HG02885 (cell line): ENCODE results near the gene OR2T1.
"Not testable (repeated sequence)": the region's sequence is repeated elsewhere in the genome, so short reads cannot be mapped to it uniquely, and the experiment has no call there.

ENCODE experiments used
- ATAC-seq: cut with Tn5 transposase; IDR thresholded peaks from one replicate; pipeline ENCODE4 v1.9.1; 2021; ENCODE audit warnings: mild to moderate bottlenecking; ENCODE audit not compliant: unreplicated experiment, poor library complexity

OR2T1 gene

DNA sequence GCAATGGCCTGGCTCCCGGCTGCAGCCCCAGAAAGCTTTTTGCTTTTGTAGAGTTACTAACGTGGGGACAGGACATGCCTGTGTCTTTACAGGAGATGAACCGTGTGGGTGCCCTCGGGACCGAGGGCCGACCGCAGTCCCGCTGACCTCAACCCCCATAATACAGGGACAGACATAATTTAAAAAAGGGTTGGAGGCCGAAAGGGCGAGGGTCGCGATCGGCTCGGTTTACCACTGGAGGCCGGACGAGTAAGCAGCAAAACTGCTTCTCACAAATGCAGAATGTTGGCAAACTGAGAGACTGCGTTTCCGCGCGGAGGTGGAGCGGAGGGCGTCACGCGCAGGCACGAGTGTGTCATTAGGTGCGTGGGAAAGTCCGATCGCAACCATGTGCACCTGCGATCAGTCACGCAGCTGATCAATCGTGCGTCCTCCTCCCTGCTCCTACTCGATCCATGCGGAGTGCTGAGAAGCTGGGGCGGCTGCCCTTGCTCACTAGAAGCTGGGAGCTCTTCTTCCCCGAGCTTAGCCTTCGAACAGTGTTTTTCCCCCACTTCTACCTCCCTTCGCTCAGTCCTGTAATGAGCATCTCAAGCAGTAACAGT, 31.1 kb downstream of the OR2T1 start:
- not testable (repeated sequence) for ATAC-seq

GRCh38 chr1:248434913-248435312, 32.1 kb downstream of the OR2T1 start:
- peak; percentile 54 for ATAC-seq

- ATAC-seq, result peak; percentile 65
Observed at GRCh38 chr1:248436303-248436702, 33.5 kb downstream of the OR2T1 start.

DNA sequence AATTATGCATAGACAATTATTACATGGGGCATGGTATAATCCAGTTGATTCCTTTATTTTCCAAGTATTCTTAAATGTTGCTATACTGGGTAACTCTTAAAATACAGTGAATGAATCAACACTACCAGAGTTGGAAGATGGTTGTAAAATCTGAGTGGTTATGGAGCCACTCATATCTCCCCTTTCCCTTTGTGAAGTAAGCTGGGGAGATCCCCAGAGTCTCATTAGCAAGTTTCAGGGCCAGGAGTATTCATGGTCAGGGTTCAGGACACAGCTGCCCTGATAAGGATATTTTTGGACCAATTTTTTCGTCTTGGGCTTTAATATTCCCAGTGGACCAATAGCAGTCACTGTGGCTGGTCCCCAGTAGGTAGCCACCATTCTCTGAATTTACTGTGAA, 35.8 kb downstream of the OR2T1 start:
- ATAC-seq, result peak; percentile 51

DNA sequence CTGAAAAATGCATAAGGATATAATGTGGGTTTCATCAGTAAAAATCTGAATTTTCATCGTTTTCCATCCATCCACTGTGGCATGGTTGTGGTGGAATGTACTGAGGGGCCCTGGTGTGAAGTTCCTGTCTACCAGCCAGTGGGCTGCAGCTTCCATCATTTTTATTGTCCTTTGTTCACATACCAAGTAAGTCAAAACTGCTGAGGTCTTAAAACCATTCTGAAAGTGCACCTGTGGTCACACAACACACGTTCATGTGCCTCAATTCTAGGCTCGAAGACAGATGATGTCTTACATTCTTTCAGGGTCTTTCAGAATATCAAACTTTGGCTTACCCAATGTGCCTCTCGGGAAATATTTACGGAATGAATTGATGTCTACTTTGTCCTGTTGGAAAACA, 36.4 kb downstream of the OR2T1 start:
- not testable (repeated sequence) for ATAC-seq

DNA sequence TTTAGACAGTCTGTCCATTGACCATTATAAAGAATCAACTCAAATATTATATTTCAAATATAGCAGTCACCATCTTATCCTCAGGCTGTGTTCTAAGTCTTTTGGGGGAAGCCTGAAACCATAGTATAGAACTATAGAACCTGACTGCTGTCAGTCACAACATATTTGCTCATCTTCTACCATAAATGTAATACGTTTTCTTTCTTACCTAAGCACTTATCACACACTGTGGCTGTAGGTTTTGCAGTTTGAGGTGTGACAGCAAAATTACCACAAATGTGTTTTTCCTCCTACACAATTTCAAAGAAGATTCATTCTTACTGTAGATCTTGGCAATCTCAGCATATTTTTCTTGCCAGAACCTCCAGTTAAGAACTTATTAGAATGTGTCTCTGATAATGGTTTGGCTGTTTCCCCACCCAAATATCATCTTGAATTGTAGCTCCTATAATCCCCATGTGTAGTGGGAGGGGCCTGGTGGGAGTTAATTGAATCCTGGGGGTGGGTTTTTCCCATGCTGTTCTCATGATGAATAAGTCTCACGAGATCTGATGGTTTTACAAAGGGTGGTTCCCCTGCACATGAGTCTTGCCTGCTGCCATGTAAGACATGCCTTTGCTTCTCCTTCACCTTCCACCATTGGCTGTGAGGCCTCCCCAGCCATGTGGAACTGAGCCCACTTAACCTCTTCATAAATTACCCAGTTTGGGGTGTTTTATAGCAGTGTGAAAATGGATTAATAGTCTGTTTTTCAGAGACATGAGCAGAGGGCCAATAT, 39.8 kb downstream of the OR2T1 start:
- ATAC-seq, result not testable (repeated sequence)

DNA sequence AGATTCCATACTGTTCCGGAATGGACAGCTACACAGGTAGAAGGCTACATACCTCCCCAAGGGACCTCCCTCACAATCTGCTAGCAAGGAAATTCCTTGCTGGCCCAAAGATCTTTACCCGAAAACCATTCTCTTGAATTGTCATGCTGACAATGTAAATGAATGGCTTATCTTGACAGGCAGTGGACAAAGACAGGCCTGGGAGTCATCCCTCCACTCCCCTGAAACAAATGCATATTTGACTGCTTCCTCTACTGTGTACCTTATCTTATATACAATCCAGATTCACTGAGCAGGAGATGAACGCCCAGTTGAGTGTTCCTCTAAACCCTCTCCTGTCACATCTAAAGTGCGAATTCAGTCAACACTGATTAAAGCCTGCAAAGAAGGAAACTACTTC, 41.8 kb downstream of the OR2T1 start:
- ATAC-seq, result not testable (repeated sequence)

- ATAC-seq, result not testable (repeated sequence)
Observed at GRCh38 chr1:248445399-248445798, 42.6 kb downstream of the OR2T1 start, which contains the start of gene OR2T2. TSS of gene OR2T2 (plus strand) at chr1:248445637. CDS start at chr1:248452798, 7,161 bp downstream.

DNA sequence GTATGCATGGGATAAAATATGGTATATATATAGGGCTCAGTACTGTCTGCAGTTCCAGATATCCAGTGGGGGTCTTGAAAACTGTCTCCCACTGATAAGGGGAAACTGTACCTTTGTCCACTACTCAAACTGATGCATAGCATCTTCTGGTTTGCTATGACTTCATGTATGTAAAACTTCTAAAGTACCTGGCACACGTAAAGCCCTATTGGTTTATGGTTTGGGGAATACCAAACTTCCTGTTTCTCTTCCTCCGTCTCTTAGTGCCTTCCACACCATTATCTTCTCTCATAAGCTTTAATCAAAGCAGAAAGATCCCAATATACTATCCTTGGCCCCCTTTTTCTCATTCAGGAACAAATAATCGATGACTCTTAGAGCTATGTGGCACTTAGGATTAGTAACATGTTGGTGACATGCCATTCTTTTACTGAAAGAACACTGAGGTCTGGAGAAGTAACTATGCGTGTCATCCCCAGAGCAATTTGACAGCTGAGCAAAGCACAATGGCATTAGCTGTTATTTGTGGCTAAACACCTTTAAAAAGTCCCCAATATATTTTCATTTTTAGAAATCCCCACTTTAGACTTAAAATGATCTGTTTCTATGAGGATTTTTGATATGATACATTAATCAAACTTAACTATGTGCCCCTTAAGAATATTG, 45.7 kb downstream of the OR2T1 start:
- ATAC-seq, result peak; percentile 51

GRCh38 chr1:248449821-248450465, 47.1 kb downstream of the OR2T1 start:
- peak; percentile 16 for ATAC-seq

GRCh38 chr1:248450466-248451145, 47.8 kb downstream of the OR2T1 start:
- peak; percentile 53 for ATAC-seq

GRCh38 chr1:248453619-248454018, 50.8 kb downstream of the OR2T1 start:
- ATAC-seq, result not testable (repeated sequence)

DNA sequence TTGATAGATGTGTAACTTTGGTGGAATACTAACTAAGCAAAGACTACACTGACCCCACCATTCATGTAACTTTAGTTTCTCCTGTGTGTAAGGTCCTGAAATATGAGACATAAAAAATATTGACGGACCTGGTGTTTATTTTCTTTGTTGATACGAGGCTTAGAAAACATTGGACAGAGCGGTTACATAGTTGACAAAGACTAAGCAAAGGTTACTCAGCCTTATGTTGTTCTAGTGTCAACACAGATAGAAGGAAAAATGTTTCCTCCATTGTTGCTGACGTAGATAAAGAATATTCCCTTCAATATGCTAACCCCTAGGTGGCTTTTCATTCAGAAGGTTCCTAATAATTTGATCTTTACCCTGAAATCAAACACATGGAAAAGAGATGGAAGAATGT, 52.2 kb downstream of the OR2T1 start:
- not testable (repeated sequence) for ATAC-seq

GRCh38 chr1:248456635-248457034, 53.8 kb downstream of the OR2T1 start:
- not testable (repeated sequence) for ATAC-seq
